Measurements from ENCODE around the gene HSDL1. TPM values are rescaled to one million over a fixed set of nuclear protein-coding genes. Genes with fewer than 3 reads are reported as not detected.

Gene HSDL1
- 10 to 100 TPM; 21.6 to 34.1 TPM for total RNA-seq
- long read RNA-seq, transcript HSDL1-201 (6 exons, 3,519 nt) = major isoform, 49 of 54 reads
- long read RNA-seq, partial matches to known transcripts = 0 of 54 reads
- long read RNA-seq, other reads (novel, unspliced or antisense) = 3 of 54 reads

DNA sequence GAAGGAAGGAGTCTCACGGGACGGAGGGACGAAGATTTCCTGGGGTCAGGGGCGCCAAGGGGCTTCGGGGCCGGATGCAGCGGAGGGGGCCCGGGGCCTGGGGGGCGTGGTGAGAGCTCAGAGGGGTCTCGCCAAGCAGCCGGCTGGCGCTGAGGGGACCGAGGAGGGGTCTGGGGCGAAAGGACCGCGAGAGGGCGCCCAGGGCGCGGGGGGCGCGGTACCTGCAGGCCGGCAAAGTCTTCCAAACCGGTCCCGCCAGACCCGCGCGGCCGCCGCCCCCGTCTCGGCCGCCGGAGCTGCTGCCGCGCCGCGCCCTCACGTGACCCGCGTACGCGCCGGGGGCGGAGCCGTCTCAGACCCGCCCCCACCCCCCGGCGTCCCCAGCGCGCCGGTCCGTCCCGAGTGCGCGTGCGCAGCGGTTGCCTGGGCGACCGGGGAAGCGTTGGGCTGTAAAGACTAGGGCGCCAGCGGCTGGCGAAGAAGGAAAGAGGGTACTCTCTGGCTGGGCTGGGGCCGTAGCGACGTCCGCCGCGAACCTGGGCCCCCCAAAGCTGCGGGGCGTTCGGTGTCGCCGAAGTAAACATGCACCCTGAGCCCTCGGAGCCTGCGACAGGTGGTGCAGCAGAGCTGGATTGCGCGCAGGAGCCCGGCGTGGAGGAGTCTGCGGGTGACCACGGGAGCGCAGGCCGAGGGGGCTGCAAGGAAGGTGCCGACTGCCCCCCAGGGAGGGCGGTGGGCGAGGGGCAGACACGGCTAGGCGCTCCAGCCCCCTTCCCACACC, at the start of gene HSDL1, which contains the start of gene DNAAF1:
HSDL1 (minus strand) TSS at position 319 of the 781 bp plus-strand sequence. CDS start 13,856 bp downstream, outside the sequence.
DNAAF1 (plus strand) TSS at position 450 of the 781 bp plus-strand sequence; CDS start at position 583, 133 bp downstream.
- ATAC-seq = peak; percentile 97 to 98
- intact Hi-C loops (cut with DNase I) = no loop called here
- DNase-seq = peak; percentile 91

DNA sequence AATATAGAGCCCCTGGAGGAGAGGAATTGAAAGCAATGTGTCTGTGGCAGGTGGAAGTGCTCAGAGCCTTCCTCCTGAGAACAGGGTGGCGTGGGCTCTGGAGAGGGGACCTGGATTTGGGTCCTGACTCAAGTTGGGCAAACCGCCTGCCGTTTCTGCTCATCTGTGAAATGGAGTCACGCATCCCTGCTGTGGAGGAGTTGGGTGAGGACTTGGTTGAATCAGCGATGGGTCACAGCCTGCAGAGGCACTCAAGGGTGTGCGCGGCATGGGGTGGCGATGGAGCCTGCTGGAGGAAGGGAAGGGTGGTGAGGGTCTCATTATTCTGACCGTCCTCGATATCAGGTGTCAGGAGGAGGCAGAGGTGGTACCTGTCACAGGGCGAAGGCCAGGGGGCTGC, 49.0 kb upstream of the HSDL1 start:
- intact Hi-C loops (cut with DNase I) = no loop called here
- ATAC-seq (no peak), DNase-seq (no peak)

DNA sequence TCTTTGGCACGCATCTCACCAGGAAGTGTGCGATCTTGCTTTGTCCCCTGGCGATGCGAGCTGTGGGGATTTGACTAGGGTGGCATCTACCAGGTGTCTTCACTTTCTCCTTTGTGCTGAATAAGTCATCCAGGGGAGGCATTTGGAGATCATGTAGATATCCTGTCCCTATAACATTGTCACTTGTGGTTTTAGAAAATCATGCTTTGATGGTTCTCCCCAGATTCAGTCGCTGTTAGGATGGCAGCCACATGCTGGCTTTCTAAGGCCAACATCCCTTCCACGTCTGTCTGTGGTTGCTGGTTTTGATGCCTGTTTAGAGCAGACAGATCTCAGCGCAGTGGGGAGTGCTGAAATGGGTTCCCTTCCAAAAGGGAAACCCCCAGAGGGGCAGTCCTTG, 48.5 kb upstream of the HSDL1 start:
- no peak for DNase-seq
- no peak for ATAC-seq
- intact Hi-C loops (cut with DNase I) = no loop called here

DNA sequence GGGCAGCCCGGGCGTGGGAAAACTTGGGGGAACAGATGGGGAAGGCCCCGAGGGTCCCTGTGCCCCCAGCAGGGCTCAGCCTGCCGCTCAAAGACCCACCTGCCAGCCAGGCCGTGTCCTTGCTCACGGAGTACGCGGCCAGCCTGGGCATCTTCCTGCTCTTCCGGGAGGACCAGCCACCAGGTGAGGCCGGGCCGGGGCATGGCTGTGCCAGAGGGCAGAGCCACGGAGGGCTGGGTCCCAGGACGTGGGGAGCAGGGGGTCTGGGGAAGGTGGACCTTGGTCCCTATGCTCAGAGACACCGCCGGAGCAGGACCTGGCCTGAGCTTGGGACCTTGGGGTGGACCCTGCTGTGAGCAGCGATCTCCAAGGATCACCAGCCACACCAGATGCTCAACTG, 46.5 kb upstream of the HSDL1 start:
- intact Hi-C loops (cut with DNase I) = no loop called here
- DNase-seq = no peak
- no peak for ATAC-seq

DNA sequence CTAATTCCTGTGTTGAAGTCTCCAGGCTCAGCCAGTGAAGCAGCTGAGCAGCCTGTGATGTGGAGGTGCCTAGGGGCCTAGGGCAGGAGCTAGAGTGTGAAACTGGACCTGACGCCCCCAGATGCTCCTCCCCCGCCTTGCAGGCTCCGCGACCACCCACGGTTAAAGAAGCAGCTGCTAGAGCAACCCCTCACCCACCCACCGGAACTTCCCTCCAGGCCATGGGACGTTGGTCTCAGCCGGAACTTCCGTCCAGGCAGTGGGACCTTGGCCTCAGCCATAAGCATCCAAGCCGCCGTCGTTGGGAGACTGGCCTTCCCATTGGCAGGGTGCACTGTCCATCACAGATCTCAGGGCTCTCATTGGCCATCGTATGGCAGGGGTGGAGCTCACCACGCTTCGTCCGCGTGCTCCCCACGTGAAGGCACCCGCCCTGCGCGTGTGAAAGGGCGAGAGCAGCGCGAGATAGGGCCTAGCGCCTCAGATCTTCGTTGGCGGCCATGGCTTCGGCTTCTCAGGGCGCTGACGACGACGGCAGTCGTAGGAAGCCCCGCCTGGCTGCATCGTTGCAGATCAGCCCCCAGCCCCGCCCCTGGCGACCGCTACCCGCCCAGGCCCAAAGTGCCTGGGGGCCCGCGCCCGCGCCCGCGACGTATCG, 45.9 kb upstream of the HSDL1 start, which contains the start of gene ADAD2:
ADAD2 (plus strand) TSS at position 427 of the 658 bp plus-strand sequence; CDS start at position 501, 74 bp downstream.
- intact Hi-C loops (cut with DNase I) = no loop called here

DNA sequence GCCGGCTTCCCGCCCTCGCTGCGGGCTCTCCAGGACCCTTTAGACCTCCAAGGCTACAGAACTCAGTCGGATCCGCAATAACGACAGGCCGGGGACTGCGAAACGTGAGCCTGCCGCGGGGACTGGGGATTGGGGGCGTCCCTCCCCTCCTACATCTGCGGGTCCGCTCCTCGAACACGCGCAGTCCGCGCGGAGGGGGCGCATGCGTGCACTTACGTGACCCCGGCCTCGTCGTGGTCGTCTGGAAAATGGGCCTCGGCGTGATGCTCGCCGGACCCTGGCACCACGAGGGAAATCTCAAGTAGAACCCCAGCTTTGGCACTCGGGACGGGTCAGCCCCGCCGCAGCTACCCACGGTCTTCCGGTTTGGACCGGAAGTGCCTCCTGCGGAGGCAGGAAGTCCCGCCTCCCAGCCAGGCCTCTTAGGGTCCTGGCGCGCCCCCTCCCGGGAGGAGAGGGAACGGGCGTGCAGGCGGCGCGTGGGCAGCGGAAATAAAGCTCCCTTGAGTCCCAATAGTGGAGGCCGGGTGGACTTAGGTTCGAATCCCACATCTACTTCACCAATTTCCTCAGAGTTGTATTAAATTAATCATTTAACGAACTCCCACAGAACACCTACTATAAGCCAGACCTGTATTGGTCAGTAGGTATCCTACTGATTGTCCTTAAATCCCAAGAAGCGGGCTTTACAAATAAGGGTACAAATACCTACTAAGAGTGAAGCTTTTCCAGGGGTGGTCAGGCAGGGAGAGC, 41.9 kb upstream of the HSDL1 start, which contains the start of gene TAF1C:
TAF1C (minus strand) TSS at position 373 of the 753 bp plus-strand sequence. CDS start 2,069 bp downstream, outside the sequence.
- intact Hi-C loops (cut with DNase I) = loop anchor here (10.0 kb wide), 2 partner anchors 212 to 298 kb away; no protein-coding TSS in a partner anchor
- DNase-seq (peak; percentile 94), ATAC-seq (peak; percentile 97 to 98)

More for the DNA sequence above, 45.9 kb upstream of the HSDL1 start, which contains the start of gene ADAD2:
- ATAC-seq (no peak), DNase-seq (no peak)

DNA sequence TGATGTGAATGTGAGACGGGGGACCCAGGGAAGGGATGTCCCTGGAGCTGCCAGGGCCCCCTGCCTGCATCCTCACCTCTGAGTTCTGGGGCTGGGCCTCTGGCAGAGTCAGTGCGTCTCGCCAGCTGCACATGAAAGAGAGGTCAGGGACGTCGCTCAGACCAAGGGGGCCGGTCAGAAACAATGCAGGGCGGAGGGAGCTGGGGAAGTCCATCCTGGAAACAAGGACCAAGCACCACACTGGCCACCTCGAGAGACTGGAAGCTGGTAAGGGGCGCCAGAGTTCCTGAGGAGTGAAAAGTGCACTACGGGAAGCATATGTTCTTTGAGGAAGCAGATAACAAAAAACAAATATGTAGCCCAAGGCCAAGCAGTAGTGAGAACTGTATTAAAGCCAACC, 39.8 kb upstream of the HSDL1 start:
- DNase-seq = peak; percentile 46
- intact Hi-C loops (cut with DNase I) = loop anchor here (10.0 kb wide), 2 partner anchors 210 to 300 kb away; no protein-coding TSS in a partner anchor
- no peak for ATAC-seq

DNA sequence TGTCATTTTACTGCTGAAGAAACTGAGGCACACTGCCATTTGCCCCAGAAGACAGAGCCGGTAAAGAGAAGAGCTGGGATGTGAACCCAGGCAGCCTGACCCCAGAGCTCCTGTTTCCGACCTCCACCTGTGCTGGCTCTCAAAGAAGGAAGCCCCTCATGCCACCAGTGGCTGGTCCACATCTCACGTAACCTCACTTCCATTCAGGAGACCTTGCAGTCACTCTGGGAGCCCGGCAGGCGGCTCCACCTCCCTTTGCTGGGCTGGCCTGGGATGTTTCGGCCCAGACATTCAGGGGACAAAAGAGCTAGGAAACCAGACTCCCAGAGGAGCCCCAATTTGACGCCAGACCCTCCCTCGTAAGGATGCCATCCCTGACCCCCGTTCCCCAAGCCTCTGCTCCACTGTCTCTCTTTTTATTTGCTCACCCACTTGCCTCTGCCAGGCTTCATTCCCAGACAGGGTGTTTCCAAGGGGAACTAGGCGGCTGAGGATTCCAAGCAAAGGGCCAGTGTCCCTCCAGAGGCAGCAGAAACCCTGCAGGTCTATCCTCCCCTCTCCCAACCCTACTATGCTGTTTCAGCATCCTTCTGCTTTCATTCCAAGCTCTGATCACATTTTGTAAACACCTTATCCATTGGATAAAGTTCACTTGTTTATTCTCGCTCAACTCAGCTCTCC, 39.1 kb upstream of the HSDL1 start:
- DNase-seq (no peak), ATAC-seq (no peak)
- intact Hi-C loops (cut with DNase I) = loop anchor here (10.0 kb wide), 2 partner anchors 209 to 301 kb away; no protein-coding TSS in a partner anchor

DNA sequence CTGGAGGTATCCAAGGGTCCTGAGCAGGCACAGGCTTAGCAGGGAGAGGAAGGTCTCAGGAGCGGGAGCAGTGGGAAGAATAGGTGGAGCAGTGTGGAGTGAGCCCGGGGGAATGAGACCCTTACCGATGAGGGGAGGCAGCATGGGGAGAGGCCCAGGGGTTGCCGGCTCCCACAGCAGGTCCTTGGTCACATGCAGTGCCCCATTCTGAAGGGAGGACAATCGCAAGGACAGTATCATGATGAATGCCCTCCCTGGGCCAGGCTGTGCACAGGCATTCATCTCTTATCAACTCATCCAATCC, 38.5 kb upstream of the HSDL1 start:
- intact Hi-C loops (cut with DNase I) = loop anchor here (10.0 kb wide), 2 partner anchors 209 to 301 kb away; no protein-coding TSS in a partner anchor
- ATAC-seq = no peak
- no peak for DNase-seq

DNA sequence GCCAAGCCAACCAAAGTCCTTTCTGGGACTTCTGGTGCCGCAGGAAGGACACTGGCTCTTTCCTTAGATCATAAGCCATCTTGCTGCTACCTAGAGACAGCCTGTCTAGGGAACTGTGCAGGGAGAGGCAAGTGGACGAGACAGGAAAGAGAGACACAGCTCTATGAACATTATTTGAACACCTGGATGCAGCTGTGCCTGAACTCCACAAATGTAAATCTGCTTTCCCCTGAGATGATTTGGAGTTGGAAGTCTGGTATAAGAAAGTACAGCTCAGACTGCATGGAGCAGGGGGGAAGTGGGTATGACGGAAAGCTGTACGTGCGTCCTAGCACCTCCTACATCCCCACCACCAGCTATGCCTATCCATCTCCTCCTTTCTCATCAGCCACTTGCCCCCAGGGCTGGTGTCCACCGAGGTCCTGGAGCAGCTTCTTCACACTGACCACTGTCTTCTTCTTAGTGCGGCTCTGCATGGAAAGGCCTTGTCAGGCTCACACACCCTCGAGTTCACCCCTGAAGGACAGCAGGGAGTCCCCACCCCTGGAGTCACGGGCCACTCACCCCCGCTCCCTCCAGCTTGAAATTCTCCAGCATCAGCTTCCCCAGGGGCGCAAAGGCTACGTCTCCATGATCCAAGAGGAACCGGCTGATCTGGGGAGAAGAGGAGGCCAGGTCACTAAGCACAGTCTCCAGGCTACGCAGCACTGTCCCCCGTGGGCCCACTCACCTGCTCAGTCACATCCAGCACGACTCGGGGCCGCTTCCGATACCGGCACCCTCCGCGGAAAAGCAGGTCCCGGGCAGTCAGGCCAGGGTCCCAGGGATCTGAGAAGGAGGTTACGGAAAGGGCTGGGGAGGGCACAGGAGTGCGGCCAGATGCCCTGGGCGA, 37.9 kb upstream of the HSDL1 start:
- ATAC-seq (no peak), DNase-seq (no peak)
- intact Hi-C loops (cut with DNase I) = loop anchor here (10.0 kb wide), 2 partner anchors 208 to 302 kb away; no protein-coding TSS in a partner anchor

DNA sequence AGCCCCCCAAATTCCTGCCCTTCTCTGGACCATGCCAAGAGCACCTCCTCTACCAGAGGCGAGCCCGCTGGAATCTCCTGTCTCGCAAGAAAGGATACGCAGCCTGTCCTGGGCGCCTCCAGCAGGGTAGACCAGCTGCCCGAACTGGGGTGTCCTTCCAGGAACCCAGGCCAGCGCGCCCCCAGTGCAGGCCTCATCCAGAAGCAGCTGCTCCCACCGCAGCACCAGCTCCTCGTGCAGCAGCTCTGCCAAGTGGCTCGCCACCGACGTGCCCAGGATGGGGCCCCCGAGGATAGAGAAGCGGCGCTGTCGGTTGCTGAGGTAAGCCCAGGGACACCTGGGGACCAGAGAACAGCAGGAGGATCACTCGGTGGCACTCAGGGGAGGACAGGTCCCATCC, 37.1 kb upstream of the HSDL1 start:
- intact Hi-C loops (cut with DNase I) = loop anchor here (10.0 kb wide), 2 partner anchors 207 to 303 kb away; no protein-coding TSS in a partner anchor
- no peak for DNase-seq
- no peak for ATAC-seq

DNA sequence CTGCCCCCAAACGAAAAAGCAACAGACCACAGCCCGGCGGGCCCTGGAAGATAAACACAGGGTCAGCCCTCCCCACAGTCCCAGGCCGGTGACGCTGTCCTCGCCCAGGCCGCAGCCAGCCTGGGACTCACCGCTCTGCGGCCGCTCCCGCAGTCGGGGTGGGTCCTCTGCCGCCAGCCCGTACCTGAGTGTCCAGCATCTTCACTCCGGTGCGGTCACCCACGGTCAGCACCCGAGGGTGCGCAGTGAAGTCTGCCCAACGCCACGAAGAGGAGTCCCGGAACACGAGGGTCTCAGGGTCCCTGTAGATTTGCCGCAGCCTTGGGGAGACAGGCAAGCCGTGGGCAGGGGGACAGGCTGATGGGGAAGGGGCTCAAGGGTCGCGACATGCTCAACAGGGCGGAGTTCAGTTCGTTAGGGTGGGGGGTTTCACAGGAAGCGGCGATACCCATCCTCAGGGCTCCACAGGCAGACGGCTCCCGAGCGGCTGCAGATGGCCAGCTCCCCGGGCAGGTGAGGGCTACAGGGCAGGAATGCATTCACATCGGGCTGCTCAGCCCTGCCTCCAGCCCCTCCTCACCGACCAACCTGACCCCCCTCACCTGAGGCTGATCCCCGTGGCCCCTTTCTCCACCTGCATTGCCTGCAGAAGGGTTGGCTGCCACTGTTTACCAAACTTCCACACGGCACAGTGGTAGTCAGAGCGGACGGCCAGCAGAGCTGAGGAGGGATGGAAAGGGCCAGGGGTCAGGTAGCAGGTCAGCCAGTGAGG, 36.4 kb upstream of the HSDL1 start:
- ATAC-seq (no peak), DNase-seq (no peak)
- intact Hi-C loops (cut with DNase I) = loop anchor here (10.0 kb wide), 2 partner anchors 207 to 303 kb away; no protein-coding TSS in a partner anchor

DNA sequence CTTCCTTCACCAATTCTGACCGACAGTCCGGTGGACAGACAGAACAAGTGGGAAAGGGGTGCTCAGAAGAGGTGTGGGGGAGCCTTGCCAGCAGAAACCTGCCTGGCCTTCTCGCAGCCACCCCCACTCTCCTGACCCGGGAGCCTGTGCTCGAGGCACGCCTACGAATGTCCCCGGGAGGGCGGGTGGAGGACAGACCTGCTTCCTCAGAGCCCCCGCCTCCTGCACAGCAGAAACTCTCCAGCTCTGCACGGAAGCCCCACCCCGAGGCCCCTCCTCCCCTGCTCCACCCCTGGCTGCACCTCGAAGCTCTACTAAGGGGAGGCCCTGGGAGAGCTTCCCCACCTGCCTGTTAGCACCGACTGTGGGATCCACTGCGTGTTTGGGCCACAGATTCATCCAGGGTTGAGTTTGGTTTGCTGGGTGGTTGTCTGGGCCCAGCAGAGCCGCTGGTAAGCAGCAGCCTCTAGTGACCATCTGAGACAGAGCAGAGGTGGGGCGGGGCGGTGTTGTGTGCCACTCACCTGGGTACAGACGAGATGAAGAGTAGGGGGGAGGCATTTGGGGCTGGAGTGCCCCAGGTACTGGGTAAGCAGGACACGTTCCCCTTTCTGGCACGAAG, 35.7 kb upstream of the HSDL1 start:
- no peak for ATAC-seq
- DNase-seq = no peak
- intact Hi-C loops (cut with DNase I) = loop anchor here (10.0 kb wide), 2 partner anchors 206 to 304 kb away; no protein-coding TSS in a partner anchor

DNA sequence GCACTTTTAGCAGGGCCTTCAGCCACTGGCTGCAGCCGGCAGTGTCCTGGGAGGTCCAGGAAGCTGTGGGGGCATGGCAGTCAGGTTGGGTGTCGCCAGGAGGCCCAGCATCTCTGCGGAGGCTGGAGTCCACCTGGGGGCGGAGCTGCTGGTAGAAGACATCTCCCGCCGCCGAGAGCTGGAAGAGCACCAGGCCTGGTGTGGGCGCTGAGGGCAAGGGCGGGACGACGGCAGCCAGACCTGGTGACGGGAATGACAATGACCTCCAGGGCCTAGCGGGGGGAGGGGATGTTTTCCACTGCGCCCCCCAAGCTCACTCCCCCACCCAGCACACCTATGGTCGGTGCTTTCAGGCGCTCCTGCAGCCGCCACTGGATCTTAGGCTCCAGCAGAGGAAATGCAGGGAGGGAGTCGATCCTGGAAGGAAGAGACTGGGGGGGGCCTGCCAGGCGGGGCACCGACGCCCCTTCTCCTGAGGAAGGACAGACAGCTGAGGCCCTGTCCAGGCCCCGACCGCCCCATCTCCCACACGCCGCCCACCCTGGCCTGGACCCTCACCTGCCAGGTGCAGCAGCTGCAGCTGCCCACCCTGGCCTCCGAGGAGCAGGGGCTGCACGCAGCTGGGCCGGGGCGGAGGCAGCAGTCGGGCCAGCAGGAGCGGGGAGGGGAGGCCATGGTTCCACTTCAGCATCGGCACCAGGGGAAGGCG, 34.8 kb upstream of the HSDL1 start:
- DNase-seq (no peak), ATAC-seq (no peak)
- intact Hi-C loops (cut with DNase I) = loop anchor here (5.0 to 10.0 kb wide), 4 partner anchors 92 to 305 kb away; no protein-coding TSS in a partner anchor

DNA sequence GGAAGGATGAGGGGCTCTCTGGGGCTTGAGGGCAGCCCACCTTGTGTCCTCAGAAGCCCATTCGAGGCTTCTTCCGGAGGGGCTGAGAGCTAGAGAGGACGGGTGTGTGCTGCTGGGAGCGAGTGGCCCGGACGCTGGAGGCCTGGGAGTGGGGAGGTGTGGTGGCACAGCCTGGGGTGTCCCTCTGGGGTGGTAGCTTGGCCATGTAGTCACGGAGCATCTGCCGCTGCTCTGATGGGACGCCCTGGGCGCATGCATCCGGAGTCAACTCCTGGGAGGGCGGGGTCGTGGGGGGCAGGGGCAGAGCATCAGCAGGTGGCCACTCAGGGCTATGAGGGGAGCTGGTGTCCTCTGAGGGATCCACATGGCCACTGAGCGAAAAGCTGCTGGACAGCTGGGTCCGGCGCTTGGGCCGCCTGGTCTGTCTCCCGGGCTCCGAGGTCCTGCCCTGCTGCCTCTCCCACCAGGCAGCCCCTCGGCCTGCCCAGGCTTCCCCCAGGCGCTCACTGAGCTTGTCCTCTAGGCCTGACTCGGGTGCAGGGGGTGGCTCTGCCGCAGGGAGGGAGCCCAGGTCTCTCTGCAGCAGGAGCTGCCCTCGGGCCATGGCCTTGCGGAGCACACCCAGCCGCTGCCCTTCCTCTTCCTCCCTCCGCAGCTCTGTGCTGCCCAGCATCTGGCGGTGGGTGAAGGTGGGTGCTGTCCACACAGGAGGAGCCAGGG, 34.1 kb upstream of the HSDL1 start:
- intact Hi-C loops (cut with DNase I) = loop anchor here in 1 of 2 donors (5.0 kb wide), 2 partner anchors 92 to 207 kb away; no protein-coding TSS in a partner anchor
- DNase-seq (no peak), ATAC-seq (no peak)

Measured in left cardiac atrium (tissue), 4 donors.